Left ventricle myocardium inferior (tissue), 1 donor: ENCODE data around the gene AP3D1. TPM values are rescaled to one million over a fixed set of nuclear protein-coding genes. Genes with fewer than 3 reads are reported as not detected.

ENCODE experiments used
- DNase-seq: peaks from one replicate; pipeline ENCODE4 v3.0.0-alpha.2; 2020
- H3K27ac ChIP-seq: fragments of 200-600 bp; replicated peaks from 2 replicates; pipeline ENCODE4 v1.8.0; 2021
- H3K27me3 ChIP-seq: fragments of 200-600 bp; 2 replicates; pipeline ENCODE4 v1.8.0; 2021; ENCODE audit warnings: low read depth
- H3K36me3 ChIP-seq: fragments of 200-600 bp; 2 replicates; pipeline ENCODE4 v1.8.0; 2021
- H3K4me1 ChIP-seq: fragments of 200-600 bp; 2 replicates; pipeline ENCODE4 v1.8.0; 2021
- H3K4me3 ChIP-seq: fragments of 200-600 bp; 2 replicates; pipeline ENCODE4 v1.8.0; 2021; ENCODE audit warnings: mild to moderate bottlenecking, moderate library complexity
- H3K9me3 ChIP-seq: fragments of 200-600 bp; replicated peaks from 2 replicates; pipeline ENCODE4 v1.8.0; 2021
- intact Hi-C: fragments of 100-400 bp; cut with micrococcal nuclease; formaldehyde crosslinking; loops from one replicate; pipeline ENCODE4 v1.11.0; 2022
- total RNA-seq: library from RNA; stranded (reverse); fragmentation: NEBNext Ultra II Directional; extraction: Animal tissue kit (Norgen Biotek cat#: 25700); gene quantifications from one replicate; pipeline ENCODE4 v1.2.1, GENCODE V29; 2021
- TF ChIP-seq, protein P1 (sequence below): fragments of 200-600 bp; IDR thresholded peaks from 2 replicates; pipeline ENCODE4 v1.8.0; 2021; ENCODE audit warnings: antibody characterized with exemption, mild to moderate bottlenecking, borderline replicate concordance
- donor health status: DM: no; HTN: yes; CAD: no; lungs with severe emphysema.

AP3D1 gene
- total RNA-seq, 1 donor from 2014 or later: 75.4 TPM

DNA sequence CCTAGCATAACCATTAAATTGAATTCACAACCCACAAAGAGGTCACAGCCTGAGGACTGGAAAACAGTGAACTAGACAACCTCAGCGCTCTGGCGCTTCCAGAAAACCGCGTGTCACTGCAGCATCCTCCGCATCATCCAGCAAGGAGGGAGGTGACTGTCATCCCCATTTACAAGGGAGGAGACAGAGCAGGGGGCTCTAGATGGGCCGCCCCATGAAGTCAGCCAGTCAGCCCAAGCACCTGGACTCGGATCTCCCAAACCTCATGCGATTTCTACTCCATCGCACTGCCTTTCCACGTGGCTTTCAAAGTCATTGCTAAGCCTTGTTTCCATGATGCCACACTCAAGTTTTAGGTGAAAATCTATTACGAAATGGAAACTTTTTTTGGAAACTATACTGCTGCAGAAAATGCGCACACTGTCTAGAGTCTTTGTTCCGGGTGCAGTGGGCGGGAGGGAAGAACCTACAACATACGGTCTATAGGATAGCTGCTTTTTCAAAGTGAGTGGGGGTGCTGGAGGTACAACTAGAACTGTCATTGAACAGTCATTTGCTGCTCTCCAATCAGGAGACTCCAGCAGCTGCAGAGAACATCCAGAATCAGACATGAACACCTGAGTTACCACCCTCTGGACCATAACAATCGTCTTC lies 2.8 kb downstream of the AP3D1 start:
- Histone ChIP-seq H3K9me3 (no peaks in the 10 kb centered on the region), H3K4me3 (no peak overlapping the region), H3K27ac (no peak overlapping the region), H3K27me3 (no peaks in the 10 kb centered on the region), H3K4me1 (peaks cover 69% of the 10 kb centered on the region), H3K36me3 (no peaks in the 10 kb centered on the region)
- intact Hi-C loops: no loop called here
- TF ChIP-seq, protein P1, sequence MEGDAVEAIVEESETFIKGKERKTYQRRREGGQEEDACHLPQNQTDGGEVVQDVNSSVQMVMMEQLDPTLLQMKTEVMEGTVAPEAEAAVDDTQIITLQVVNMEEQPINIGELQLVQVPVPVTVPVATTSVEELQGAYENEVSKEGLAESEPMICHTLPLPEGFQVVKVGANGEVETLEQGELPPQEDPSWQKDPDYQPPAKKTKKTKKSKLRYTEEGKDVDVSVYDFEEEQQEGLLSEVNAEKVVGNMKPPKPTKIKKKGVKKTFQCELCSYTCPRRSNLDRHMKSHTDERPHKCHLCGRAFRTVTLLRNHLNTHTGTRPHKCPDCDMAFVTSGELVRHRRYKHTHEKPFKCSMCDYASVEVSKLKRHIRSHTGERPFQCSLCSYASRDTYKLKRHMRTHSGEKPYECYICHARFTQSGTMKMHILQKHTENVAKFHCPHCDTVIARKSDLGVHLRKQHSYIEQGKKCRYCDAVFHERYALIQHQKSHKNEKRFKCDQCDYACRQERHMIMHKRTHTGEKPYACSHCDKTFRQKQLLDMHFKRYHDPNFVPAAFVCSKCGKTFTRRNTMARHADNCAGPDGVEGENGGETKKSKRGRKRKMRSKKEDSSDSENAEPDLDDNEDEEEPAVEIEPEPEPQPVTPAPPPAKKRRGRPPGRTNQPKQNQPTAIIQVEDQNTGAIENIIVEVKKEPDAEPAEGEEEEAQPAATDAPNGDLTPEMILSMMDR: no peak
- no peak for DNase-seq

GRCh38 chr19:2145831-2146241 lies 5.5 kb downstream of the AP3D1 start:
- Histone ChIP-seq H3K36me3 (no peaks in the 10 kb centered on the region), H3K4me3 (no peak overlapping the region), H3K27me3 (no peaks in the 10 kb centered on the region), H3K27ac (no peak overlapping the region), H3K4me1 (peaks cover 69% of the 10 kb centered on the region), H3K9me3 (no peaks in the 10 kb centered on the region)
- intact Hi-C loops: no loop called here
- TF ChIP-seq, protein P1: no peak
- no peak for DNase-seq

- Histone ChIP-seq H3K4me3 (no peak overlapping the region), H3K27me3 (no peaks in the 10 kb centered on the region), H3K36me3 (peaks cover 11% of the 10 kb centered on the region), H3K9me3 (no peaks in the 10 kb centered on the region), H3K4me1 (peaks cover 61% of the 10 kb centered on the region), H3K27ac (no peak overlapping the region)
- intact Hi-C loops: no loop called here
- no peak for DNase-seq
- TF ChIP-seq, protein P1: no peak
These were observed 7.2 kb downstream of the AP3D1 start for GRCh38 chr19:2144190-2144589.

- no peaks in the 10 kb centered on the region for H3K9me3 ChIP-seq
- no peak overlapping the region for H3K4me3 ChIP-seq
- H3K27me3 ChIP-seq: no peaks in the 10 kb centered on the region
- peaks cover 60% of the 10 kb centered on the region for H3K4me1 ChIP-seq
- H3K27ac ChIP-seq: no peak overlapping the region
- peaks cover 24% of the 10 kb centered on the region for H3K36me3 ChIP-seq
- TF ChIP-seq, protein P1: no peak
- intact Hi-C loops: no loop called here
- no peak for DNase-seq
These were observed 9.1 kb downstream of the AP3D1 start for GRCh38 chr19:2142173-2142829.

DNA sequence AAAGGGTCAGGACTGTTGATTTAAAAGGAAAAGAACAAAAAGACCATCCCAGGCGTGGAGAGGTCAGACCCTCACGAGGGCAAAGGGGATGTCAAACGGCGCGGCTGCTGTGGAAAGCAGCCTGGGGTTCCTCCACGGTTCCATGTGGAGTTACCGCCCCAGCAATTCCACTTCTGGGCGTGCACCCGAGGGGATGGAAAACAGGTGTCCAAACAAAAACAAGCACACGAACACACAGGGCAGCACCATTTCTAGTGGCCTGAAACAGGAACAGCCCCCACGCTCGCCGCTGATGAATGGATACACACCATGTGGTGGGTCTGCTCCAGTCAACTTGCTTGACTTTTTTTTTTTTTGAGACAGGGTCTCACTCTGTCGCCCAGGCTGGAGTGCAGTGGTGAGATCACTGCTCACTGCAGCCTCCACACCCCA lies 11.2 kb downstream of the AP3D1 start:
- H3K36me3 ChIP-seq: peaks cover 43% of the 10 kb centered on the region
- TF ChIP-seq, protein P1: no peak
- H3K27me3 ChIP-seq: no peaks in the 10 kb centered on the region
- H3K4me3 ChIP-seq: no peak overlapping the region
- DNase-seq: no peak
- no peaks in the 10 kb centered on the region for H3K9me3 ChIP-seq
- intact Hi-C loops: no loop called here
- no peak overlapping the region for H3K27ac ChIP-seq
- H3K4me1 ChIP-seq: peaks cover 40% of the 10 kb centered on the region
